ENCODE data around the gene SMCO2. TPM values are rescaled to one million over a fixed set of nuclear protein-coding genes. Genes with fewer than 3 reads are reported as not detected.

The SMCO2 gene
- total and polyA plus RNA-seq, 2 of the 13 experiments (the other 11 are each of a cell fraction or from before 2014, with no cell fraction given) = 0.15 TPM; not detected in 1

DNA sequence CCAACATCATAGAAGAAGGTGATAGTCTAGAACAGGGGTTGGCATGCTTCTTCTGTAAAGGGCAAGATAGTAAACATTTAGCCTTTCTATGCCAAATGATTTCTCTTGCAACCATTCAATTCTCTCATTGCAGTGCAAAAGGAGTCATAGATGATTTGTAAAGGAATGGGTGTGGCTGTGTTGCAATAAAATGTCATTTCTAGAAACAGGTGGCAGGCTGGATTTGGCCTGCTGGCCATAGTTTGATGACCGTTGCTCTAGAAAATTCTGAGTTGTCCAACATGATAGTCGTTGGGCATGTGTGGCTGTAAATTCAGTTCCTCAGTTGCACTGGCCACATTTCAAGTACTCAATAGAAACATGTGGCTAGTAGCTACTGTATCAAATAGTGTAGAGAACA is 21.7 kb downstream of the SMCO2 start (continued):
- TF ChIP-seq, protein P1, sequence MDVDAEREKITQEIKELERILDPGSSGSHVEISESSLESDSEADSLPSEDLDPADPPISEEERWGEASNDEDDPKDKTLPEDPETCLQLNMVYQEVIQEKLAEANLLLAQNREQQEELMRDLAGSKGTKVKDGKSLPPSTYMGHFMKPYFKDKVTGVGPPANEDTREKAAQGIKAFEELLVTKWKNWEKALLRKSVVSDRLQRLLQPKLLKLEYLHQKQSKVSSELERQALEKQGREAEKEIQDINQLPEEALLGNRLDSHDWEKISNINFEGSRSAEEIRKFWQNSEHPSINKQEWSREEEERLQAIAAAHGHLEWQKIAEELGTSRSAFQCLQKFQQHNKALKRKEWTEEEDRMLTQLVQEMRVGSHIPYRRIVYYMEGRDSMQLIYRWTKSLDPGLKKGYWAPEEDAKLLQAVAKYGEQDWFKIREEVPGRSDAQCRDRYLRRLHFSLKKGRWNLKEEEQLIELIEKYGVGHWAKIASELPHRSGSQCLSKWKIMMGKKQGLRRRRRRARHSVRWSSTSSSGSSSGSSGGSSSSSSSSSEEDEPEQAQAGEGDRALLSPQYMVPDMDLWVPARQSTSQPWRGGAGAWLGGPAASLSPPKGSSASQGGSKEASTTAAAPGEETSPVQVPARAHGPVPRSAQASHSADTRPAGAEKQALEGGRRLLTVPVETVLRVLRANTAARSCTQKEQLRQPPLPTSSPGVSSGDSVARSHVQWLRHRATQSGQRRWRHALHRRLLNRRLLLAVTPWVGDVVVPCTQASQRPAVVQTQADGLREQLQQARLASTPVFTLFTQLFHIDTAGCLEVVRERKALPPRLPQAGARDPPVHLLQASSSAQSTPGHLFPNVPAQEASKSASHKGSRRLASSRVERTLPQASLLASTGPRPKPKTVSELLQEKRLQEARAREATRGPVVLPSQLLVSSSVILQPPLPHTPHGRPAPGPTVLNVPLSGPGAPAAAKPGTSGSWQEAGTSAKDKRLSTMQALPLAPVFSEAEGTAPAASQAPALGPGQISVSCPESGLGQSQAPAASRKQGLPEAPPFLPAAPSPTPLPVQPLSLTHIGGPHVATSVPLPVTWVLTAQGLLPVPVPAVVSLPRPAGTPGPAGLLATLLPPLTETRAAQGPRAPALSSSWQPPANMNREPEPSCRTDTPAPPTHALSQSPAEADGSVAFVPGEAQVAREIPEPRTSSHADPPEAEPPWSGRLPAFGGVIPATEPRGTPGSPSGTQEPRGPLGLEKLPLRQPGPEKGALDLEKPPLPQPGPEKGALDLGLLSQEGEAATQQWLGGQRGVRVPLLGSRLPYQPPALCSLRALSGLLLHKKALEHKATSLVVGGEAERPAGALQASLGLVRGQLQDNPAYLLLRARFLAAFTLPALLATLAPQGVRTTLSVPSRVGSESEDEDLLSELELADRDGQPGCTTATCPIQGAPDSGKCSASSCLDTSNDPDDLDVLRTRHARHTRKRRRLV (CRISPR knock-in tag; IDR thresholded peaks at IDR 0.05) = no peak
- TF ChIP-seq, protein P2, sequence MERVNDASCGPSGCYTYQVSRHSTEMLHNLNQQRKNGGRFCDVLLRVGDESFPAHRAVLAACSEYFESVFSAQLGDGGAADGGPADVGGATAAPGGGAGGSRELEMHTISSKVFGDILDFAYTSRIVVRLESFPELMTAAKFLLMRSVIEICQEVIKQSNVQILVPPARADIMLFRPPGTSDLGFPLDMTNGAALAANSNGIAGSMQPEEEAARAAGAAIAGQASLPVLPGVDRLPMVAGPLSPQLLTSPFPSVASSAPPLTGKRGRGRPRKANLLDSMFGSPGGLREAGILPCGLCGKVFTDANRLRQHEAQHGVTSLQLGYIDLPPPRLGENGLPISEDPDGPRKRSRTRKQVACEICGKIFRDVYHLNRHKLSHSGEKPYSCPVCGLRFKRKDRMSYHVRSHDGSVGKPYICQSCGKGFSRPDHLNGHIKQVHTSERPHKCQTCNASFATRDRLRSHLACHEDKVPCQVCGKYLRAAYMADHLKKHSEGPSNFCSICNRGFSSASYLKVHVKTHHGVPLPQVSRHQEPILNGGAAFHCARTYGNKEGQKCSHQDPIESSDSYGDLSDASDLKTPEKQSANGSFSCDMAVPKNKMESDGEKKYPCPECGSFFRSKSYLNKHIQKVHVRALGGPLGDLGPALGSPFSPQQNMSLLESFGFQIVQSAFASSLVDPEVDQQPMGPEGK (CRISPR knock-in tag; IDR thresholded peaks at IDR 0.05) = no peak
- TF ChIP-seq GATAD2A (CRISPR knock-in tag; IDR thresholded peaks at IDR 0.05) = no peak
- no peak for TF ChIP-seq CBX2 (IDR thresholded peaks at IDR 0.05; ENCODE audit: low read depth, low read length)
- no peak for TF ChIP-seq CBX2 (CRISPR knock-in tag; IDR thresholded peaks at IDR 0.05; ENCODE audit: low read depth)
- no peak for TF ChIP-seq NPAS2 (CRISPR knock-in tag; IDR thresholded peaks at IDR 0.05; ENCODE audit: borderline replicate concordance)
- TF ChIP-seq, protein P3, sequence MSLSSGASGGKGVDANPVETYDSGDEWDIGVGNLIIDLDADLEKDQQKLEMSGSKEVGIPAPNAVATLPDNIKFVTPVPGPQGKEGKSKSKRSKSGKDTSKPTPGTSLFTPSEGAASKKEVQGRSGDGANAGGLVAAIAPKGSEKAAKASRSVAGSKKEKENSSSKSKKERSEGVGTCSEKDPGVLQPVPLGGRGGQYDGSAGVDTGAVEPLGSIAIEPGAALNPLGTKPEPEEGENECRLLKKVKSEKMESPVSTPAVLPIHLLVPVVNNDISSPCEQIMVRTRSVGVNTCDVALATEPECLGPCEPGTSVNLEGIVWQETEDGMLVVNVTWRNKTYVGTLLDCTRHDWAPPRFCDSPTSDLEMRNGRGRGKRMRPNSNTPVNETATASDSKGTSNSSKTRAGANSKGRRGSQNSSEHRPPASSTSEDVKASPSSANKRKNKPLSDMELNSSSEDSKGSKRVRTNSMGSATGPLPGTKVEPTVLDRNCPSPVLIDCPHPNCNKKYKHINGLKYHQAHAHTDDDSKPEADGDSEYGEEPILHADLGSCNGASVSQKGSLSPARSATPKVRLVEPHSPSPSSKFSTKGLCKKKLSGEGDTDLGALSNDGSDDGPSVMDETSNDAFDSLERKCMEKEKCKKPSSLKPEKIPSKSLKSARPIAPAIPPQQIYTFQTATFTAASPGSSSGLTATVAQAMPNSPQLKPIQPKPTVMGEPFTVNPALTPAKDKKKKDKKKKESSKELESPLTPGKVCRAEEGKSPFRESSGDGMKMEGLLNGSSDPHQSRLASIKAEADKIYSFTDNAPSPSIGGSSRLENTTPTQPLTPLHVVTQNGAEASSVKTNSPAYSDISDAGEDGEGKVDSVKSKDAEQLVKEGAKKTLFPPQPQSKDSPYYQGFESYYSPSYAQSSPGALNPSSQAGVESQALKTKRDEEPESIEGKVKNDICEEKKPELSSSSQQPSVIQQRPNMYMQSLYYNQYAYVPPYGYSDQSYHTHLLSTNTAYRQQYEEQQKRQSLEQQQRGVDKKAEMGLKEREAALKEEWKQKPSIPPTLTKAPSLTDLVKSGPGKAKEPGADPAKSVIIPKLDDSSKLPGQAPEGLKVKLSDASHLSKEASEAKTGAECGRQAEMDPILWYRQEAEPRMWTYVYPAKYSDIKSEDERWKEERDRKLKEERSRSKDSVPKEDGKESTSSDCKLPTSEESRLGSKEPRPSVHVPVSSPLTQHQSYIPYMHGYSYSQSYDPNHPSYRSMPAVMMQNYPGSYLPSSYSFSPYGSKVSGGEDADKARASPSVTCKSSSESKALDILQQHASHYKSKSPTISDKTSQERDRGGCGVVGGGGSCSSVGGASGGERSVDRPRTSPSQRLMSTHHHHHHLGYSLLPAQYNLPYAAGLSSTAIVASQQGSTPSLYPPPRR (CRISPR knock-in tag; IDR thresholded peaks at IDR 0.05; ENCODE audit: borderline replicate concordance) = no peak
- TF ChIP-seq ZSCAN21 (CRISPR knock-in tag; IDR thresholded peaks at IDR 0.05; ENCODE audit: borderline replicate concordance) = no peak
- no peak for TF ChIP-seq ZNF678 (CRISPR knock-in tag; IDR thresholded peaks at IDR 0.05)
- TF ChIP-seq ZNF496 (CRISPR knock-in tag; IDR thresholded peaks at IDR 0.05; ENCODE audit: insufficient replicate concordance) = no peak

All from HepG2 (cell line).